GM21529 (cell line): ENCODE results near the gene EGR2.

ENCODE experiments used
- ATAC-seq: cut with Tn5 transposase; IDR thresholded peaks from one replicate; pipeline ENCODE4 v1.9.1; 2021; ENCODE audit not compliant: unreplicated experiment

Gene EGR2

DNA sequence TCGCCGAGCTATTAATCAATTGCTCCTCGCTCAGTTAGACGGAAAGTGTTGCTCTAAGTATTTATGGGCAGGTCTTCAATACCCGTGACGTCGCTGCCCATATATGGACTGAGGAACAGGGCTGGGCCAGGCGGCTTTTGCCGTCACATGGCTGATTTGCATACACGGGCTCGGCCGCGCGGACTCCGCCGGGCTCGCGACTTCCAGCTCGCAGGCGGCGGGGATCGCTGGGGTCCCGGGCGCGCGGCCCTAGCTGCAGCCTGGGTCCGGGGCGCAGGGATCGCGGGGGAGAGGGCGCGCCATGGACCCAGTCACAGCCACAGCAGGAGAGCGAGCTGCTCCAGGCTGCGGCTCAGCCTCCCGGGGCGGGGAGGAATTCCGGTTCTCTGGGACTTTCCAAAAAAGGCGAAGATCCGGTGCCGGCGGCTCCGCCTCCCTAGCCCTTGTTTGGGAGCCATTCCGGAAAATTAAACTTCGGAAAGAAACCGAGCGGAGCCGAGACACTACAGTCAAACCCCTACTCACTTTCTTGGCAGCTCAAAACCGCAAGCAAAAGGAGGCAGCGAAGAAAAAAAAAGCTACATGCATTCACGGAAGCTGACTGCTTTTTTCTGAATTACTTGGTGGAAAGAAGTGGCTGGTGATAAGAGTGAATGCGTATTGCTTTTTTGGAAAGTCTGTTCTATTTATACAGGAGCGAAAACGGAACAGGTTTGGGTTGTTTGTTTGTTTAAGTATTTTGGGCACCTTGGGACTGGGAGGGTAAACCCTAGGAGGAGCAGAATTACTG is at the start of gene EGR2:
EGR2 (minus strand) TSS at position 36 of the 790 bp plus-strand sequence. CDS start 337 bp downstream, outside the sequence.
- ATAC-seq, result peak; percentile 72

DNA sequence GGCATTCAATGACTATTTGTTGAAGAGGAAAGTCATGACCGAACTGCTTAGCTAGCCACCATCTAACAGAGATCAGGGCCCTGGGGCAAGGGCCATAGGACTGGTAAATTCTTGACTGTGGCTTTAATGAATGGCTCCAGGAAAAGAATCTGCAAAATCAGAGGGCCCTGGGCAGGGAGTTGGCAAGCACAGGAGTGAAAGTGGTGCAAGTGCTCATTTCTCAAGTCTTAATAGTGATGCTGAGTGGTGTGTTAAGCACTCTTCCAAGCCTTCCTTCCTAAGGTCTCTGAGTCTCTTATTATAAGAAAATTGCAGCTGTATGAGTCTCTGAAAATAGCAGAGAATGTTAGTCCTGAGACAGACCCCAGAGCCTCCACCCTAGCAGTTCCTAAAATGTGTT is 46.3 kb upstream of the EGR2 start:
- no peak for ATAC-seq

GRCh38 chr10:62861507-62861906 is 45.3 kb upstream of the EGR2 start:
- no peak for ATAC-seq

- ATAC-seq, result no peak
Measured at GRCh38 chr10:62860946-62861345, 44.8 kb upstream of the EGR2 start.

- no peak for ATAC-seq
Measured at GRCh38 chr10:62858364-62858763, 42.2 kb upstream of the EGR2 start.

- ATAC-seq, result no peak
Measured at GRCh38 chr10:62856021-62856420, 39.9 kb upstream of the EGR2 start.

DNA sequence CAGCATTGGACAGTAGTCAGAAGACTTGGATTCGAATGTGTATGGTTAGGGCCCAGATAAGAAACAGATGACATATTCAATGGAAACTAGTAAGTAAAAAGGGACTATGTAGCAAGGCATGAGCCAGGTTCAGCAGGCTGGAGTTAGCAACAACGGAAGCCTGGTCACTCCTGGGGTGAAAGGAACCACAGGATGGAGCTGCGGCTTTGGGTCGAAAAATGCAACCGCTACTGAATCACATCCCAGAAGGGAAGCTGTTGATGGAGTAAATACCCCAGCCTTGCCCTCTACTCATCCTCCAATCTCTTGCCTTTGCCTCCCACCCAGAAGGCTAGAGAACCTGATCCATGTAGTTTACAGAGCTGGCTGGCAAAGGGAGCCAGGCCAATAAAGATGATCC is 37.5 kb upstream of the EGR2 start:
- ATAC-seq, result peak; percentile 25

DNA sequence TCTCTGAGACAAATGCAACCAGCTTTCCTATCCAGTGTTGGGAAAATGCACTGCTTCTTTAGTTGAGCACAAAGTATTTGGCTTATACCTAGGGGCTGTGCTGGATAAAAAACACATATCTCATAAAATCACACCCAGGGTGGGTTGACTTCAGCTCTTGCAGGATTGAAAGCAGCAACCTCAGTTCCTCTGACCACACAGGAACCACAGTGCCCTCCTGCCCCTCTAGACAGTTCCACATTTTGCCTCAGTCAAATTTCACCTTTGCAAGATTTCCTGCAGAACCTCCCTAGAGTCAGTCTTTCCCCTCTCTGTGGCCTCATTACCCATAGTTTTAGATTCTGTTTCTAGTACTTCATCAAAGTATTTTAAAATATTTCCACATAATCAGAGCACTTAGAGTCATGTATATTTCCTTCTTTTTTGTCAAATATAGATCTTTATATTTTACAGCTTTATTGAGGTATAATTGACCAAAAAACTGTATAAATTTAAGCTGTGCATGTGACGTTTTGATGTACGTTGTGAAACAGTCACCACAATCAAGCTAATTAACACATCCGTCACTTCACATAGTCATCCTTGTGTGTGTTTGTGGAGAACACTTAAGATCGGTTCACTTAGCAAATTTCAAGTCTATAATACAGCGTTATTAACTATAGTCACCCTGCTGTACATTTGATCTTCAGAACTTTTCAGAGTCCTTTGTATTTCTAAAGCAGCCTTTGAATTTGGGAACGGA is 37.0 kb upstream of the EGR2 start:
- peak; percentile 72 for ATAC-seq

DNA sequence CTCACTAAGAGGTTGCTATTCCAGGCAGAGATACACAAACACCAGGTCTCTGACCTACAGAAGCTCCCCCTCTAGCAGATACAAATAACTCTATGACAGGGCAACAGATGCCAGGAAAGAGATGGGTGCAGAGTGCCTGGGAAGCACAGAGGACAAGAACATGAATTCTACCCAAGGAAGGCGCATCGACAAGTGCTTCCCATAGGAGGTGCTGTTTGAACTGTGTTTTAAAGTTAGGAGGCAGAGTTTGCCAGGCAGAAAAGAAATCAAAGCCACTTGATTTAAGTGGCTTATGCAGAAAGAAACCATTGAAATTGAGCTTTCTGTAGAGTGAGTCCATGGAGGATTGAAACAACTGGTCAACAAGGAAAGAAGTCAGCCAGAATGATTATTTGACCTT is 35.3 kb upstream of the EGR2 start:
- ATAC-seq, result no peak

DNA sequence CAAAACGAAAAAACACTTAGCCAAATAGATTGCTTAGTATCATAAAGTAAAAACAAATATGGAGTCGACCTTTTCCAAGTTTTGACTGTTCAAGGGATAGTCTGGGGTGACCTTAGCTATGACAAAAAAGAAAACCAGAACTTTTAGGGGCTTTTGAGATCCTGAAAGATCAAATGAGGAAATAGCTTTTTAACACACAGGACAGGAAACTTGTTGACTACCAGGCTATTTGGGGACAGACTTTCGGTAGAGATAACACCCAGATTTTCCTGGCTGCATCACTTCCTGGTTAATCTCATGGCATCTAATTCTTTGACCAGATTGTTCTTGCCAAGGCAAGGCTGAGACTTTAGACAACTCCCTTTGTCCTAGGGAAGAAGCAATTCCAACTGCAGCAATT is 34.5 kb upstream of the EGR2 start:
- no peak for ATAC-seq

DNA sequence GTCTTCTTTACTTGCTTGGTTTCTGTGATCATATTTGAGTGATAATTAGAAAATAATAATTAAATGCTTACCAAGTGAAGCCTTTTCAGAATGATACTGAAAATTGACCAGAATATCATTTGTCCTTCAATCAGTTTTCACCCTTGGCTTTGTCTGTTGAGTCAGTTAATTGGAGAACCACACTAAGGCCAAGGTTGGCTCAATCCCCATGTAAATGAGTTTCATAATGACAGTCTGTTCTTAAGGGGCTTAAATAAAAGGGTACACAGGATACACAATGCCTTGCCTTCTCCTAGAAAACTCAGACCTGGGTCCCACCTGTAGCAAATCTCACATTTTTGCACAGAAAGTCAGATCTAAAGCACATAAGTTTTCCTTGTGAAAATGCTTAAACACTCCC is 31.3 kb upstream of the EGR2 start:
- ATAC-seq, result no peak

DNA sequence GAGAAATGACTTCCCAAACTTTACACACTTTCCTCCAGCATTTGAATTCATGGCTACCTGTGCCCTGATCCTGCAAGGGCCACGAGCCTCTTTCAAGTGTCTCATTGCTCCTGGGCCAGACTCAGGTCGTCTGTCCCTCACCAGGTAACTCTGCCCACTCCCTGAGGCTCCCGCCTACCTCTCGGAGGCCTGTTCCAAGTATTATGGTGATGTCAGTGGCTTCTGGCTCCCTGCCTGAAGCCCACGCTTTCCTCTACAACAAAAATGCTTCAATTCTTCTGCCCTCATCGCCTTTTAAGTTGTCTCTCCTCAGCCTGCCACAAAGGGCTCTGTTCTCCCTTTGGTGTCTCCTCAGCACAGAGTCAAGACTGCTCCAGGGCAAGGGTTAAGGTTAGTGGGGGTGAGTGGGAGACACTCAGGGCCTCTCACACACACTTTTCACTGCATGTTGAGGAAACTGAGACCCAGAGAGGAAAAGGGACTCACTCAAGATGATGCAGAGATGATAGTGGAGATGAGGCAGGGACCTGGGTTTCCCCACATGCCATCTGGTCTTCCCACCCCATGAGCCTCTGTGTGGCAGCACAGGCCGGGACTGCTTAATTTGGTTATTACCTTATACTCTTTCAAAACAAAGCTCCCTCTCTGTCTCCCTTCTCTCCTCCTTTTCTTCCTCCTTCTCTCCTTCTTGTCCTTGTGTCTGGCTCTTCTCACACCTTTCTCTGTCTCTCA is 28.3 kb upstream of the EGR2 start:
- ATAC-seq, result no peak

GRCh38 chr10:62843600-62843999 is 27.4 kb upstream of the EGR2 start:
- no peak for ATAC-seq

GRCh38 chr10:62842983-62843382 is 26.8 kb upstream of the EGR2 start:
- peak; percentile 60 for ATAC-seq

DNA sequence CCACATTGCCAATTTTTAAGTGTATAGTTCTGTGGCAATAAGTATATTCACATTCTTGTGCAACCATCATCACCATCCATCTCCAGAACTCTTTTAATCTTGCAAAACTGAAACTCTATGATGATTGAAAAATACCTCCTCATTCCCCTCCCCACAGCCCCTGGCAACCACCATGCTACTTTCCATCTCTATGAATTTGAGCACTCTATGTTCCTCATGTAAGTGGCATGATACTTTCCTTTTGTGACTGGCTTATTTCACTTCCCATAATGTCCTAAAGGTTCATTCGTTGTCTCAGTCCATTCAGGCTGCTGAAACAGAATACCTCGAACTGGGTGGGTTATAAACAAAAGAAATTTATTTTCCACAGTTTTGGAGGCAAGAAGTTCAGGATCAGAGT is 23.4 kb upstream of the EGR2 start:
- no peak for ATAC-seq

- peak; percentile 49 for ATAC-seq
Measured at GRCh38 chr10:62831346-62831745, 15.2 kb upstream of the EGR2 start.

DNA sequence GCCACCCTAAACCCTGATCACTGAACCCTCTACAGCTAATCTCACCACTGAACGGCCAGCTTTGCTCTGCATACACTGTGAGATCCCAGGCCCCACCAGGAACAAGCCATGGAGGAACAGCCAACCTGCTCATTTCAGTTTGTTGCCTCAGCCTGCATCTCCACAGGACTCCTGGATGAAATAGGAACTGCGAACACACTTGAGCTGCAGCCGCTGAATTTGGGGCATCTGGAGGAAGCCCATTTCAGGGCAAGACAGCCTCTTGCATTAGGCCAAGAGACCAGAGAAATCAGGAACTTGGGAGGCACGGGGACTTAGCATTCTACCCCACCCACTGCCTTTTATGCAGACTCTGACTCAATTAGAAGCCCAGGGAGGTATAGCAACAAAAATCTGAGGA is 14.5 kb upstream of the EGR2 start:
- ATAC-seq, result no peak

DNA sequence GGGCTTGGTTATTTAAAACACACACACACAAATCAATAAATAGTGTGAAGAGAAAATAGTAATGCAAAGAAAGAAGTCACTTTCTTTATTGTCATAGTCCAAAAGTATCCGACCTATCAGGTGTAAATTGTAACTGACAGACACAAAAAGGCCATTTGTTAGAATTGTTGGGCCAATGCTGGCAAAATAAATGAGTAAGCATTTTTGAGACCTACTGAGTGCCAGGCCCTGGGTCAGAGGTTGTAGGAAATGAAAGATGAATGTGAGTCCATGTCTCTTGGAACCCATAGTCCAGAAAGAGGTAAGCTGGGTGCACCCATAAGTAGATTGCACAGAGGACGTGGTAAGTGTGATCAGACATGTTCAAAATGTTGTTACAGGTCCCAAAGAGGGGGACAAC is 13.5 kb upstream of the EGR2 start:
- no peak for ATAC-seq

- no peak for ATAC-seq
Measured at GRCh38 chr10:62826273-62826672, 10.1 kb upstream of the EGR2 start.

DNA sequence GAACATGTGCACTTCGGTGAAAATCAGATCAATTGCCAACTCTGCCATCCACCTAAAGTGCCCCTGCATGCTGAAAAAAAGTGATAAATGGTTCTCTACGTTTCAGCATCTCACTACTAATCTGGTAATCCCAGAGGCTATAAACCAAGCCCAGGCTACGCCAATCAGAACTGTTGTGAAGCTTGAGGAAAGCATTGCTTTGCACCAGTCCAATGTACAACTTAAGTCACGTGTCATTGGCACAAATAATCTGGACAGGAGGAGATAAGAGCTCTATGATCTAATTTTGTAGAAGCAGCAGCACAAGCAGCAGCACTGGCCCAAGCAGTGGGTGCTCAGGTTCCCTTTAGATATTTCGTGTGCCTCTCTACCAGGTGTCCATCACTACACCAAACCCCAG is 4.4 kb upstream of the EGR2 start:
- no peak for ATAC-seq

DNA sequence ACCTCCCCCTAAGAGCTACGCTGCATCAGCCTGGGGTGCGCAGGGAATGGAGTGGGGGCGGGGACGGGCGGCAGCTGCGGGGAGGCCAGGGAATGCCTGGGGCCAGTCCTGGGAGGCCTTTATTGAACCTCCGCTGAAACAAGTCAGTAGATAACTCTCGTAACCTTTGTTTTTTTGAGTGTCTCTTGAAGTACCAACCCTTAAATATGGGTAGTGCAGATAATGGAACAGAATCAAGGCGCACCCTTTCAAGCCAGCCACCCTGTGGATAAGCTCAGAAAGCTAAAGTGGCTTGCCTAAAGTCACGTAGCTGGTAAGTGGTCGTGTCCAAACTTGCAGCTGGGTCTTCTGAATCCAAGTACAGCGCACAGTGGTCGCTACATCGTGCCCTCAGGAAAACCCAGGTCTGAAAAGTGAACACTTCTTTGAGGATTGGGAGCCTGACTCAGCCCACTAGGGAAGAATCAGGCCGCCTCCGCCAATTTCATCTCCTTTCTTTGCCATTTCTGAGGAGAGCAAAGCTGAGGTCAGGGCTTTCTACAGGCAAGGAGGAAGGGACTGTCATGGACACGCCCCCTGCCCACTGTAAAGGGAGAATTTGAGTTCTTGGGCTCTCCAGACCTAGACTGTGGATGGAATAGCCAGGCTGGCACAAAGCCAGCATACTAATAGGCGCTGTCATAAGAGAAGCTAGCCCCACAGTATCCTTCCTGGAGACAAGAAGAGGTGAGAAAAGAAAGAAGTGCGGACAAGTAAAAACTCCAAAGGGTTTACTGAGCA is 3.2 kb upstream of the EGR2 start:
- no peak for ATAC-seq
